GM10248 (cell line): ENCODE results near the gene LRPAP1.

Source experiments
- CTCF ChIA-PET: fragments of 300-600 bp; sonication (Branson Sonifier 250); formaldehyde crosslinking; extraction: SDS; loops from one replicate; lab custom pipeline; 2021; ENCODE audit warnings: antibody characterized with exemption; lab: Yijun Ruan, JAX
- POLR2A ChIA-PET: fragments of 350-650 bp; sonication (Branson Sonifier 250); formaldehyde crosslinking; extraction: SDS; loops from one replicate; lab custom pipeline; 2020; ENCODE audit warnings: antibody characterized with exemption; lab: Yijun Ruan, JAX
- DNase-seq: peaks from one replicate; pipeline ENCODE4 v3.0.0; 2012; ENCODE audit errors: extremely low spot score
- CTCF ChIP-seq: IDR thresholded peaks from 2 replicates; pipeline ENCODE4 v1.5.1; 2012; ENCODE audit warnings: mild to moderate bottlenecking, low read depth; ENCODE audit errors: extremely low read depth, missing control alignments, control extremely low read depth

LRPAP1 gene

GRCh38 chr4:3508542-3508941 is 23.7 kb downstream of the LRPAP1 start:
- no peak for TF ChIP-seq CTCF
- CTCF ChIA-PET: no interaction called here
- POLR2A ChIA-PET: no interaction called here
- no peak for DNase-seq

- POLR2A ChIA-PET: interaction anchor here (0.5 kb wide), 1 partner anchor 375 kb away, joined by 5 read pairs; no protein-coding TSS in a partner anchor
These were observed 27.0 kb downstream of the LRPAP1 start for GRCh38 chr4:3505231-3505630.

GRCh38 chr4:3502941-3503936 is 29.0 kb downstream of the LRPAP1 start:
- no peak for TF ChIP-seq CTCF
- no peak for DNase-seq
- POLR2A ChIA-PET: interaction anchor here (0.8 kb wide), 1 partner anchor 9 kb away, joined by 3 read pairs; no protein-coding TSS in a partner anchor
- CTCF ChIA-PET: interaction anchor here (4.8 kb wide), 1 partner anchor 23 kb away, joined by 19 read pairs; no protein-coding TSS in a partner anchor

More at GRCh38 chr4:3505231-3505630, 27.0 kb downstream of the LRPAP1 start:
- TF ChIP-seq CTCF: no peak
- no peak for DNase-seq
- CTCF ChIA-PET: interaction anchor here (1.2 to 4.8 kb wide), 3 partner anchors 9 to 25 kb away, joined by 3 to 19 read pairs (median 8); no protein-coding TSS in a partner anchor

- POLR2A ChIA-PET: no interaction called here
- DNase-seq: no peak
- CTCF ChIA-PET: no interaction called here
- no peak for TF ChIP-seq CTCF
These were observed 30.3 kb downstream of the LRPAP1 start for GRCh38 chr4:3501825-3502425.

- ChIA-PET CTCF (no interaction called here), POLR2A (no interaction called here)
- DNase-seq: no peak
- no peak for TF ChIP-seq CTCF
These were observed 30.9 kb downstream of the LRPAP1 start for GRCh38 chr4:3501126-3501824.

- ChIA-PET CTCF (no interaction called here), POLR2A (no interaction called here)
- no peak for DNase-seq
- no peak for TF ChIP-seq CTCF
These were observed 31.6 kb downstream of the LRPAP1 start for GRCh38 chr4:3500634-3501101.
